ENCODE results near the gene IL36G.
"Not testable (repeated sequence)": the region's sequence is repeated elsewhere in the genome, so short reads cannot be mapped to it uniquely, and the experiment has no call there.

Gene IL36G

GRCh38 chr2:112977559-112978056, at the start of gene IL36G:
TSS of gene IL36G (plus strand) at chr2:112978006. CDS start at chr2:112978639, 633 bp downstream.
- H3K4me3 ChIP-seq (ENCODE audit: low read length in 2 of 2), result no peak within 1 kb of the TSS
- no peaks in the 10 kb centered on the region for H3K36me3 ChIP-seq (ENCODE audit: control insufficient read depth in 2 of 2, insufficient read depth in 2 of 2, low read length in 2 of 2)
- no peak within 1 kb of the TSS for H3K27ac ChIP-seq (ENCODE audit: low read depth in 2 of 2, low read length in 2 of 2)
- no peak within 1 kb of the TSS for H3K9ac ChIP-seq (ENCODE audit: low read depth in 1 of 2, low read length in 2 of 2)
- no peaks in the 10 kb centered on the region for H3K4me1 ChIP-seq (ENCODE audit: control insufficient read depth in 2 of 2, insufficient read depth in 2 of 2, low read length in 2 of 2)
- no peaks in the 10 kb centered on the region for H3K27me3 ChIP-seq (ENCODE audit: control insufficient read depth in 2 of 2, insufficient read depth in 2 of 2, low read length in 2 of 2)
- no peaks in the 10 kb centered on the region for H3K9me3 ChIP-seq (ENCODE audit: control insufficient read depth in 2 of 2, low read length in 2 of 2)

GRCh38 chr2:112933261-112933660, 44.5 kb upstream of the IL36G start:
- H3K4me3 ChIP-seq (ENCODE audit: low read length in 2 of 2), result no peak overlapping the region
- H3K36me3 ChIP-seq (ENCODE audit: control insufficient read depth in 2 of 2, insufficient read depth in 2 of 2, low read length in 2 of 2), result no peaks in the 10 kb centered on the region
- H3K27ac ChIP-seq (ENCODE audit: low read depth in 2 of 2, low read length in 2 of 2), result no peak overlapping the region
- no peaks in the 10 kb centered on the region for H3K27me3 ChIP-seq (ENCODE audit: control insufficient read depth in 2 of 2, insufficient read depth in 2 of 2, low read length in 2 of 2)
- H3K9ac ChIP-seq (ENCODE audit: low read depth in 1 of 2, low read length in 2 of 2), result no peak overlapping the region
- no peaks in the 10 kb centered on the region for H3K4me1 ChIP-seq (ENCODE audit: control insufficient read depth in 2 of 2, insufficient read depth in 2 of 2, low read length in 2 of 2)
- no peaks in the 10 kb centered on the region for H3K9me3 ChIP-seq (ENCODE audit: control insufficient read depth in 2 of 2, low read length in 2 of 2)

- H3K27ac ChIP-seq (ENCODE audit: low read depth in 2 of 2, low read length in 2 of 2); H3K4me3 ChIP-seq (ENCODE audit: low read length in 2 of 2); H3K4me1 ChIP-seq (ENCODE audit: control insufficient read depth in 2 of 2, insufficient read depth in 2 of 2, low read length in 2 of 2); H3K27me3 ChIP-seq (ENCODE audit: control insufficient read depth in 2 of 2, insufficient read depth in 2 of 2, low read length in 2 of 2); H3K9me3 ChIP-seq (ENCODE audit: control insufficient read depth in 2 of 2, low read length in 2 of 2); H3K36me3 ChIP-seq (ENCODE audit: control insufficient read depth in 2 of 2, insufficient read depth in 2 of 2, low read length in 2 of 2); H3K9ac ChIP-seq (ENCODE audit: low read depth in 1 of 2, low read length in 2 of 2): not testable (repeated sequence)
These were observed 43.7 kb upstream of the IL36G start for GRCh38 chr2:112934117-112934516.

- H3K4me1 ChIP-seq (ENCODE audit: control insufficient read depth in 2 of 2, insufficient read depth in 2 of 2, low read length in 2 of 2), result peaks cover 2 to 3% of the 10 kb centered on the region in 2 donors
- no peak overlapping the region for H3K4me3 ChIP-seq (ENCODE audit: low read length in 2 of 2)
- H3K27me3 ChIP-seq (ENCODE audit: control insufficient read depth in 2 of 2, insufficient read depth in 2 of 2, low read length in 2 of 2), result no peaks in the 10 kb centered on the region
- no peak overlapping the region for H3K27ac ChIP-seq (ENCODE audit: low read depth in 2 of 2, low read length in 2 of 2)
- H3K9me3 ChIP-seq (ENCODE audit: control insufficient read depth in 2 of 2, low read length in 2 of 2), result no peaks in the 10 kb centered on the region
- H3K9ac ChIP-seq (ENCODE audit: low read depth in 1 of 2, low read length in 2 of 2), result no peak overlapping the region
- H3K36me3 ChIP-seq (ENCODE audit: control insufficient read depth in 2 of 2, insufficient read depth in 2 of 2, low read length in 2 of 2), result no peaks in the 10 kb centered on the region
These were observed 40.9 kb upstream of the IL36G start for GRCh38 chr2:112936927-112937232.

GRCh38 chr2:112938904-112939303, 38.9 kb upstream of the IL36G start:
- Histone ChIP-seq H3K27ac (ENCODE audit: low read depth in 2 of 2, low read length in 2 of 2) (no peak overlapping the region), H3K9me3 (ENCODE audit: control insufficient read depth in 2 of 2, low read length in 2 of 2) (no peaks in the 10 kb centered on the region), H3K27me3 (ENCODE audit: control insufficient read depth in 2 of 2, insufficient read depth in 2 of 2, low read length in 2 of 2) (no peaks in the 10 kb centered on the region), H3K4me1 (ENCODE audit: control insufficient read depth in 2 of 2, insufficient read depth in 2 of 2, low read length in 2 of 2) (peaks cover 3% of the 10 kb centered on the region in 2 donors), H3K9ac (ENCODE audit: low read depth in 1 of 2, low read length in 2 of 2) (no peak overlapping the region), H3K36me3 (ENCODE audit: control insufficient read depth in 2 of 2, insufficient read depth in 2 of 2, low read length in 2 of 2) (no peaks in the 10 kb centered on the region), H3K4me3 (ENCODE audit: low read length in 2 of 2) (no peak overlapping the region)

GRCh38 chr2:112939425-112939824, 38.4 kb upstream of the IL36G start:
- peaks cover 3% of the 10 kb centered on the region in 2 donors for H3K4me1 ChIP-seq (ENCODE audit: control insufficient read depth in 2 of 2, insufficient read depth in 2 of 2, low read length in 2 of 2)
- H3K27me3 ChIP-seq (ENCODE audit: control insufficient read depth in 2 of 2, insufficient read depth in 2 of 2, low read length in 2 of 2), result no peaks in the 10 kb centered on the region
- H3K36me3 ChIP-seq (ENCODE audit: control insufficient read depth in 2 of 2, insufficient read depth in 2 of 2, low read length in 2 of 2), result no peaks in the 10 kb centered on the region
- H3K4me3 ChIP-seq (ENCODE audit: low read length in 2 of 2), result no peak overlapping the region
- H3K9me3 ChIP-seq (ENCODE audit: control insufficient read depth in 2 of 2, low read length in 2 of 2), result no peaks in the 10 kb centered on the region
- no peak overlapping the region for H3K9ac ChIP-seq (ENCODE audit: low read depth in 1 of 2, low read length in 2 of 2)
- no peak overlapping the region for H3K27ac ChIP-seq (ENCODE audit: low read depth in 2 of 2, low read length in 2 of 2)

- no peaks in the 10 kb centered on the region for H3K36me3 ChIP-seq (ENCODE audit: control insufficient read depth in 2 of 2, insufficient read depth in 2 of 2, low read length in 2 of 2)
- no peak overlapping the region for H3K4me3 ChIP-seq (ENCODE audit: low read length in 2 of 2)
- H3K27me3 ChIP-seq (ENCODE audit: control insufficient read depth in 2 of 2, insufficient read depth in 2 of 2, low read length in 2 of 2), result no peaks in the 10 kb centered on the region
- peaks cover 0 to 5% of the 10 kb centered on the region in 2 donors for H3K9me3 ChIP-seq (ENCODE audit: control insufficient read depth in 2 of 2, low read length in 2 of 2)
- H3K4me1 ChIP-seq (ENCODE audit: control insufficient read depth in 2 of 2, insufficient read depth in 2 of 2, low read length in 2 of 2), result peaks cover 3% of the 10 kb centered on the region in 2 donors
- H3K9ac ChIP-seq (ENCODE audit: low read depth in 1 of 2, low read length in 2 of 2), result no peak overlapping the region
- no peak overlapping the region for H3K27ac ChIP-seq (ENCODE audit: low read depth in 2 of 2, low read length in 2 of 2)
These were observed 36.8 kb upstream of the IL36G start for GRCh38 chr2:112940859-112941625.

- Histone ChIP-seq H3K4me1 (ENCODE audit: control insufficient read depth in 2 of 2, insufficient read depth in 2 of 2, low read length in 2 of 2) (peaks cover 3% of the 10 kb centered on the region in 2 donors), H3K27ac (ENCODE audit: low read depth in 2 of 2, low read length in 2 of 2) (no peak overlapping the region), H3K4me3 (ENCODE audit: low read length in 2 of 2) (no peak overlapping the region)
These were observed 35.8 kb upstream of the IL36G start for GRCh38 chr2:112941753-112942653.

GRCh38 chr2:112942654-112943002, 35.2 kb upstream of the IL36G start:
- no peak overlapping the region for H3K4me3 ChIP-seq (ENCODE audit: low read length in 2 of 2)
- H3K36me3 ChIP-seq (ENCODE audit: control insufficient read depth in 2 of 2, insufficient read depth in 2 of 2, low read length in 2 of 2), result no peaks in the 10 kb centered on the region
- H3K9me3 ChIP-seq (ENCODE audit: control insufficient read depth in 2 of 2, low read length in 2 of 2), result peaks cover 0 to 5% of the 10 kb centered on the region in 2 donors
- no peaks in the 10 kb centered on the region for H3K27me3 ChIP-seq (ENCODE audit: control insufficient read depth in 2 of 2, insufficient read depth in 2 of 2, low read length in 2 of 2)
- peaks cover 3% of the 10 kb centered on the region in 2 donors for H3K4me1 ChIP-seq (ENCODE audit: control insufficient read depth in 2 of 2, insufficient read depth in 2 of 2, low read length in 2 of 2)
- no peak overlapping the region for H3K9ac ChIP-seq (ENCODE audit: low read depth in 1 of 2, low read length in 2 of 2)
- no peak overlapping the region for H3K27ac ChIP-seq (ENCODE audit: low read depth in 2 of 2, low read length in 2 of 2)

More at GRCh38 chr2:112941753-112942653, 35.8 kb upstream of the IL36G start:
- no peaks in the 10 kb centered on the region for H3K27me3 ChIP-seq (ENCODE audit: control insufficient read depth in 2 of 2, insufficient read depth in 2 of 2, low read length in 2 of 2)
- H3K9ac ChIP-seq (ENCODE audit: low read depth in 1 of 2, low read length in 2 of 2), result no peak overlapping the region
- H3K9me3 ChIP-seq (ENCODE audit: control insufficient read depth in 2 of 2, low read length in 2 of 2), result peaks cover 0 to 5% of the 10 kb centered on the region in 2 donors
- no peaks in the 10 kb centered on the region for H3K36me3 ChIP-seq (ENCODE audit: control insufficient read depth in 2 of 2, insufficient read depth in 2 of 2, low read length in 2 of 2)

- no peak overlapping the region for H3K27ac ChIP-seq (ENCODE audit: low read depth in 2 of 2, low read length in 2 of 2)
- H3K36me3 ChIP-seq (ENCODE audit: control insufficient read depth in 2 of 2, insufficient read depth in 2 of 2, low read length in 2 of 2), result no peaks in the 10 kb centered on the region
These were observed 32.8 kb upstream of the IL36G start for GRCh38 chr2:112944971-112945370.

More at GRCh38 chr2:112944971-112945370, 32.8 kb upstream of the IL36G start:
- H3K9ac ChIP-seq (ENCODE audit: low read depth in 1 of 2, low read length in 2 of 2), result no peak overlapping the region
- H3K4me3 ChIP-seq (ENCODE audit: low read length in 2 of 2), result no peak overlapping the region
- peaks cover 0 to 5% of the 10 kb centered on the region in 2 donors for H3K9me3 ChIP-seq (ENCODE audit: control insufficient read depth in 2 of 2, low read length in 2 of 2)
- H3K27me3 ChIP-seq (ENCODE audit: control insufficient read depth in 2 of 2, insufficient read depth in 2 of 2, low read length in 2 of 2), result peaks cover 0 to 3% of the 10 kb centered on the region in 2 donors
- H3K4me1 ChIP-seq (ENCODE audit: control insufficient read depth in 2 of 2, insufficient read depth in 2 of 2, low read length in 2 of 2), result peaks cover 3% of the 10 kb centered on the region in 2 donors

All from mucosa of rectum (tissue), 2 donors.